GM19025 (cell line): ENCODE data around the gene KHDRBS2.

ENCODE experiments used
- ATAC-seq: cut with Tn5 transposase; IDR thresholded peaks from one replicate; pipeline ENCODE4 v1.9.1; 2021; ENCODE audit warnings: mild to moderate bottlenecking, low read depth, moderate library complexity; ENCODE audit not compliant: unreplicated experiment

Gene KHDRBS2

DNA sequence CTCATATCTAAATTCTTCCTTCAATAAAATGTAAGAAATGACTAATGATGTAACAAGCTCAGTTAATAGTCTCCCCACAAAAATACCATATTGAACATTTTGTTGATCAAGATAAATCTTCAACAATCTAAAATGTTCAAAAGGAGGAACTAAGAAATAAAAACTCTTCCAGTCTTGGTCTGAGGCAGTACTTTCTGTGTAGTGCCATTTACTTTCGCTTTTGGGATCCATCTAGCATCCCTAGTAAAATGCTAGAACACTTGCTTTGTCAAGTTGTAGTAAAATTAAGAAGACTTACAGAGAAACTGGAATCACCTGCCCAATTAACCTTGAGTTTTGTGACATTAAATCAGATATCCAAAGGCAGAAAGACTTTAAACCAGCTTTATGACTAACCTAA lies 246.4 kb downstream of the KHDRBS2 start:
- no peak for ATAC-seq

DNA sequence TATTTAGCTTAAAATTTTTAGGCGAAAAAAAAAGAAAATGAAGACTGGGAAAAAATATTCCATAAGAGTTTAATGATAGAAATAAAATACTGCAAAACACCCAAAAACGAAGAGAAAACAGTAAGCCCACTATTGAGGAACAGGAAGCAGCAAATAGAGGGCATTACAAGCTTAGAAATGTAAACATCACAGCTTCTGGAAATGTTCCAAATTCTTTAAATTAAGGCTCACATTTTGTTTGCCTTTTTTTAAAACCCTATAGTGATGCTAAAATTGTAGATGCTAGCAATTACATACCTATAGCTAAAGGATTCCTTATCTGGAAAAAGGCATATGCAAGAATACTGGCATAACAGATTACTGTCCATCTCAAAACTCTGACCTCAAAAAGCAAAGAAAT lies 248.6 kb downstream of the KHDRBS2 start:
- ATAC-seq = no peak

DNA sequence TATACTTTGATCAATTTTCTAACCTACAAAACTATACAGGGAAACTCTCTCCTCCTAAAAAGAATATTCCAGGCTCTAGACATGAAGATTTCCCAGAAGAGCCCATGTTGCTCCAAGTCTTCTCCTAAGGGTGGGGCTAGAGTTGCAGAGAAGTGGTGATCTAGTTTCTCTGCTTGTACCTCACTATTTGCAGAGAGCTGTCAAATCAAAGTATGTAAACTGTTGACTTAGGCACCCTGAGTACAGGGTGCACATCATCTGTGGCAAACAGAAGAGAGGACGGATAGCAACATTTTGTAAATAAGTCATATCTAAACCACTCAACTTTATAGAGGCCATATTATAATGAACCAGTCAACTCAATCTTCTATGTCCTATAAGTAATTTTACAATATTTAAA lies 250.1 kb downstream of the KHDRBS2 start:
- ATAC-seq = no peak

DNA sequence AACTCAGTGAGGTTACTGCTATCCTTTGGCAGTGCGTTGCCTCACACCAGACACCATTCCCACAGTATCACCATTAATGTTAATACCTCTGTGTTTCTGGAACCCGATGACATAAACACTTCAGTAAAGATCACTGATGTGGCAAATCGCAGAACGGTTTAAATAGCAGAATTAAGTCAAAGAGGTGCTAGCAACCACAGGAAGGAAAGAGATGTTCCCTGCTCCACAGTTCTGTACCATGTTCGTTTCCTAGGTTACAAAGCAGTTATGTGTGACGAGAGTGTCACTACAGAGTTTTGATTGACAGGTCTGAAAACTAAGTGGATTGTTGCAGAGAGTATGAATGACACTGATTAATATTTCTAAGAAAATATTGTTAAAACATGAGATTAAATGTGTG lies 272.3 kb downstream of the KHDRBS2 start:
- no peak for ATAC-seq

DNA sequence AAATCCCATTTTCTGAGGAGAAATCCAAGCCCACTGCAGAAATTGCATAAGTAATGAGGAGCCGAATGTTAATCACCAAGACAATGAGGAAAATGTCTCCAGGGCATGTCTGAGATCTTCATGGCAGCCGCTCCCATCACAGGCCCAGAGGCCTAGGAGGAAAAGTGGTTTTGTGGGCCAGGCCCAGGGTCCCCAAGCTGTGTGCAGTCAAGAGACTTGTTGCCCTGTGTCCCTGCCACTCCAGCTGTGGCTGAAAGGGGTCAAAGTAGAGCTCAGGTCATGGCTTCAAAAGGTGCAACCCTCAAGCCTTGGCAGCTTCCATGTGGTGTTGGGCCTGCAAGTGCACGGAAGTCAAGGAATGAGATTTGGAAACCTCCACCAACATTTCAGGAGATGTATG lies 276.6 kb downstream of the KHDRBS2 start:
- ATAC-seq = no peak

DNA sequence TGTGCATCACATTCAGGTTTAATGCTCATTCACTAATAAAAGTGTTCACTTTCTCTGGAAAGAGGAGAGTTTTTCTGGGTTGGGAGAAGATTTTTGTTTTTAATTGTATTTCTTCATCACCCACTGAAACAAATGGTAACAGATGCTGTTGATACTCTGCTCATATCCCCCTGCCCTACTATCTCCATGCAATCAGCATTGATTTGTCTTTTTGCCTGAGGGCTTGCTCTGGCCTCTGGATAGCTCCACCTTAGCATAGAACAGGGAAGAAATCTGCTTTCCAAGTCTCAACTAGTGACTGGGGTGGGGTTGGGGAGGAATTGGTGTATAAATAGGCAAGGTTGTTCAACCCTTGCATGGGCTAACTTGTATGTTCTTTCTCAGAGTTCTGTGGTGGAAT lies 296.4 kb downstream of the KHDRBS2 start:
- ATAC-seq = no peak

DNA sequence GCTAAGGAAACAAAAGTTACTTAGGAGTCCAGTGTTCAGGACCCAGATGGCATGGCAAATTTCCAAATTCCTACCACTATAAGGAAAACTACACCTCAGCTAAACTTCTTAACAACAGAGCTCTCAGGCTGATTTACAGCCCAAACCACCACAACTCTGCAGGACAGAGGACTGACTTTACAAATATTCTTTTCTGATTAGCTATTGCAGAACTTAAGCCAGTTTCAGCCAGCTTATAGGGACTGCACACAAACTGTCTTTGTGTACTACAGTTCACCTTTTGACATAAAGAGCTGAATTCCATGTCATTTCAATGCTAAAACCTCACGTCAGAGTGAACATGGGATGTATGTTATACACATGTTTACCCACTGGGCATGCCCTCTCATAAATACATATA lies 305.4 kb downstream of the KHDRBS2 start:
- ATAC-seq = no peak

DNA sequence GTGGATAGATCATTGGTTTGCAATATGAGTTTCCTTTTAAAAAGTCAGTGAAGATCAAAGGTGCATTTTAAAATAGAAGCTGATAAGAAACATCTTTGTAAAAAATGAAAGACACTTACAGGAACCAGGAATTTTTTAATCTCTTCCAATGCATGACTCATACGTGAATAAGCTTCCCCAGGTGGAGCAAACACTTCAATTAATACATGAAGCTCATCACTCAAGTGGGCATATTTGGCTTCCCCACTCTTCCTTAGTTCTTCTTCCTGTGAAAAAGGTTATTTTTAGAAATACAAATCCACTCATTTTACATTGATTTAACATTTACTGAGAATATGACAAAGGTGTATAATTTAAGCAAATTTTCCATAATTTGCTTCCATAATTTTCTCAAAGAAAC lies 308.1 kb downstream of the KHDRBS2 start:
- no peak for ATAC-seq

DNA sequence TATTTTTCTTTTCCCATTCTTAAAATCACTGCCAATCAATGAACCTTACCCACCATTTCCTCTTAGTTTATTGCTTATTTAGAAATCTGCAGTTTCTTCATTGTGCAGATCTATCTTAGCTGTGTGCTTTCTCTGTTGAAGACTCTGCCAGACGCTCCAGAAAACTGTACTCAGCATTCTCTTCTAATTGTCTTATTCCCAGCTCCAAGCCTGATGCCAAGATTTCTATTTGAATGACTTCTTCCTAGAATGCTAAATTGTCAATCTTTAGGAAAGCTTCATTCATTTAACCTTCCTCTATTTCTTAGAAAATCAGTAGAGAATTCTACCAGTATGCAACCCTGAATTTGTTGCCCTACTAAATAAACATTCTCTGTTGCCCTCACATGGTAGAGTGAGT lies 308.9 kb downstream of the KHDRBS2 start:
- ATAC-seq = no peak

DNA sequence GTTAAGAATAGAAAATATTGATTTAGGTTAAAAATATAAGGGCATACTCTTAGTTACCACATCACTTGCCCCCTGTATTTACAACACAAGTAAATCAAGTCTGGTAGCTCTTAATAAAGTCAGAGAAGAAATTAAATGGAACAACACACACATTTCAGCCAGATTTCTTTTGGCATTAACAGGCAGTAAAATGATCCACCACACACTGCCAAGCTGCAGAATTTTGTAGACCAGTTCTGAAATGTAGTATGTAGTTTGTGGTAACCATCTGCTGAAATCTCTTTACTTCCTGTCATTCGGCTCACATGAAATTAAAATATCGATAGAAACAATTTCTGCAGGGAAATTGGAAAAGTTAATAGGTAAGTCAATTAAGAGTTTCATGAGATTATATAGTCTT lies 326.8 kb downstream of the KHDRBS2 start:
- no peak for ATAC-seq

DNA sequence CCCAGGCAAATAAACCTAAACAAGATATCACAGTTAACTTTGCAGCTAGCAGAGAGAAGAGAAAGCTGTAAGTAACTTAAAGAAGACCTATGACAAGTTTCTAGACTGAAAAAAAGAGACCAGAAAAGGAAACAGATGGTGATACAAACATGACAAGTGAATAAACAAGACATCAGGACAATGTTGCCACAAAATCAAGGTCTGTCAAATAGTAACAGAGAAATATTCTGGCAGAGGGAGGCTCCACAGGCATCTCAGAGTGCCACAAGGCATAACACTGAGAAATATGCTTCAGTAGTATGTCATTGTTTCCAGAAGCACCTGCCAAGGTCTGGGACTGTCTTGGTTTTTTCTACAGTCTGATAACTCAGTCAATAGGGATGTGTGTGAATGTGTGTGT lies 332.2 kb downstream of the KHDRBS2 start:
- no peak for ATAC-seq

DNA sequence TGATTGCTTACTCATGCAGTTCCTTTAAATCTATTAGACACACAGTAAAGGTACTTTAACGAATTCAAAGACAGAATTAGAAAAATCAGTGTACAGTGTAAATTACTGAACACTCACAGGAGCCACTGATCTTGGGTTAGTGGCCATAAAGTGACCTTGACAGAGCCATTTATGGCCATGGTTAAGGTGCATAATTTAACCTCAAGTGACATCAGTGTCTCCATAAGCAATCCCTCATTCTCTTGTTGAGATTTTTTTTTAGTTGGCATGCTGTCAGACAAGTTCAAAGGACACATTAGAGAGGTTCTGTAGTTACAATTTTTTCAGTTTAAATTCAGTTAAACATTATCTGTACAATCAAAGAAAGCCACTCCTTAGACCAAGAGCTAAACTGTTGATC lies 334.4 kb downstream of the KHDRBS2 start:
- no peak for ATAC-seq

DNA sequence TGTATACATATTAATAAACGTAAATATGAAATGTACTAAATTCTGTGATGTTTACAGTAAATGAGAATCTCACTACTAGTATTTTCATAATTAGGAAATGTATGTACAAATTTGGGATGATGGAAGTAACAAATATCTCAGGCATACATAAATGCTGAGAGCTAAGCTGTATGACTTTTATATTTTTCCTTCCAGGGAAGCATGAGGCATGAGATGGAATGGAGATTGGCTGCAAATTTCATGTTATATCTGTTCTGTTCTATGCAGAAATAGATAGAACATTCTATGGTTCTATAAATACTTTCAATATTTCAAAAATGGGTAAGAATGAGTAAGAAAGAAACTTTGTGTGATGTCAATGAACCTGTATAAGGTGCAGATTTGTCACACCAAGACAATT lies 335.2 kb downstream of the KHDRBS2 start:
- no peak for ATAC-seq

DNA sequence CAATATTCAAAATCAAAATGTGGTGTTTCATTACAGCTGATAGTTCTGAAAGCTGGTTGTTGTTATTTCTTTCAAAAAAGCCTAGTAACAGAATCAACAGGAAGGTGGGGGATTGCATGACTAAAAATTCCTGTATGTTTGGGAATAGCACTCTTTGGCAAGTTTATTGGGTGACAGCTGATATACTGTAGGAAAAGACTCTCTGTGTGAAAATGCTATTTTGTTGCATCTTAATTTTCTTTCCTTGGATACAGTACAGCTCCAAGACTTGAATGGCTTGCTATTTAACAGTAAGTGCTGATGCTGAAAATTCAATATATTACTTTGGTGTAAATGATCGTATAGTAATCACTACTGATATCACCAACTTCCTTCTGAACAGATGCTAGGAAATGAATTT lies 336.1 kb downstream of the KHDRBS2 start:
- ATAC-seq = no peak

DNA sequence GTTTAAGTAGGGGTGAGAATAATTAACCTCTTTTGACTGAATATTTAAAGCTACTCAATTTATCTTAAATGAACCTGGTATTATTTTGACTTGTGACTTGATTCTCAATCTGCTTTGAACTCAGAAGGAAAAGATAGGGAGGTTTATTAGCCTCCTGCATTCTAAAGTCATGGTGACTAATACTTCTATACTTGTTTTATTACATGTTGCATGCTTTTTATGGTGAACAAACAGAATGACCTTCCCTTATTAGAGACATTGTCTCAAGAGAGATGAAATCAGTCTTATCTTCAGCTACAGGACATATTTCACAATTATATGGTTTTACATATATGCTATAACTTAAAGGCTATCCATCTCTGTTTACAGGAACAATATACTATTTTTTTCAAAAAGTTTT lies 336.9 kb downstream of the KHDRBS2 start:
- no peak for ATAC-seq

DNA sequence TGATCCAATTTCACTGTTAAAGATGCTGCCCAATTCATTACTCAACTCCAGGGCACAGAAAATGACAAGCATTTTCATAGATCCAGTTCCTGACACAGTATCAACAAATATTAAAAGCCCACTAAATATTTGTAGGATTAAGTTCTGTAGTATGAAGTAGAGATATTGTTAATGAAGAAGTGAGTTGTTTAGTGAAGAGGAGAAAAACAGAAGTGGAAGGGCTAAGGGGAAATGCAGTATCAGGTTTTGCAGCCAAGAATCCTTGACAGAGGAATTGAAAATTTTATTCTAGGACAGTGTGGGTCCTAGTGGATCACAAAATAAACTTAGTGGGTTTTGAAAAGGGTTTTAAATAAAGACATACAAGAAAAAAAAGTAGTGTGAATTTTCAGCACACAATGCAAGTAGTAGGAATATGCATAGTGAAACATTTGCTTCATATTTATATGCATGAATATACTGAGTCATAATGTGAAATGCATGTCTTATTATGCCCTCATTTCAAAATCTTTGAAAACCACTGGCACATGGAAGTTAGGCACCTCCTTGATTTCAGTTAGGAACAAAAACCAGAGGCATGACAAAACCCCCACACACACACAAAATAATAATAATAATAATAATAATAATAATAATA lies 338.6 kb downstream of the KHDRBS2 start:
- ATAC-seq = no peak

DNA sequence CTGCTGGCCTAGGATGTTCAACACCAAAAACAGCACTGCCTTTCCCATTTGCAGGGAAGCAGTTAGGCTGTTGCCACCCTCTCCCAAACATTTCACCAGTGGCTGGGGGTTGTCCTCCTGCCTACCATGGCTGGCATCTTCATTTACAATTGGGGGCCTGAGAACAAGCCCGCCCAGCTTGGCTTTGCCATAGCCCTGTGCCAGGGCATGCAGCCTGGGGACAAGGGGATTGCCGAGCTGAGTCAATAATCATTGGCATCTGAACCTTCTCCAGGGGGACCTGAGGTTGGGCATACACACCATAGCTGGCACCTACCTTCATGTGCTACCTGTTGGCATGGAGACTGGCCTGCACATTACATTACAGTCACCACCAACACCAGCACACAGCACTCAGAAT lies 345.1 kb downstream of the KHDRBS2 start:
- ATAC-seq = no peak

DNA sequence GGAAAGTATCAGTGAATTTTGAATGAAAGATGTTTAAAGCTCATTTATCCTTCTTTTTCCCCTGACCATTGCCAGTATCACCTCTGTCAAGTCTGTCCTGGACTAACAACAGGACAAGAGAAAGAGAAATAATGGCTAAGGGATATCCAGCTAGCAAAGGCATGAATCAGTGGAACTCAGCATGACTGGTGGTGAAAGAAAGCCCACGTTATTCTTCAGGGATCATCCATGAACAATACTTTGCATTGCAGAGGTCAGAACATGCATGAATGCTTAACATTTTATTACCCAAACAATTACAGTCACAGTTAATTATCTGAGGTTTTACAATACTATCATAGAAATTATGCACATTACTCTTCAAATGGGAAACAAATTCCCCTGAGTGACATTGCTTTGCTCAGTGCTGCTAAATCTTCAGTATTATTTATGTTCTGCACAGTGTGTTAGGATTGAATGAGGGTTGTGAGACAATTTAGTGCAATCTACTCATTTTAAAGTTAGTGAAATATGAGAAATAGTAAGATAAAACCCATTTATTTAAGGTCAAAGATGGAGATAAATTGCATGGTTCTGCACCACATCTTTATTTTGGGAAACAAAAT lies 350.7 kb downstream of the KHDRBS2 start:
- ATAC-seq = no peak

DNA sequence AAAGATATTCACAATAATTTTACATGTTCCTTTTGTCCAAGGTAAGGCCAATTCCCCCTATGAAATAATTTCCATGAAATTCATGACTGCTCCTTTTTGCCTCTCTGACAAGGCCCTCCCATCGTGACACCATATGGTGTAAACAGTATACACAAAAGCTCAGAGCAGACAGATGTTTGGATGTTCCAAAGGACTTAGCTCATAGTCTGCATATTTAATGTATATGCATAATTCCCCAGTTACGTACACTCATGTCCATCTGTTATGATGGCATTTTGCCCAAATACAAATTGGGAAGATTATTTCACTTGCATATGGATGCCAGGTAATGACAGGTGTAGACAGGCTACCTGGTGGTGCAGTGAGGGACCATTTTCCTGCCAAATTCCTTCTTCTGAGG lies 376.5 kb downstream of the KHDRBS2 start:
- ATAC-seq = no peak

DNA sequence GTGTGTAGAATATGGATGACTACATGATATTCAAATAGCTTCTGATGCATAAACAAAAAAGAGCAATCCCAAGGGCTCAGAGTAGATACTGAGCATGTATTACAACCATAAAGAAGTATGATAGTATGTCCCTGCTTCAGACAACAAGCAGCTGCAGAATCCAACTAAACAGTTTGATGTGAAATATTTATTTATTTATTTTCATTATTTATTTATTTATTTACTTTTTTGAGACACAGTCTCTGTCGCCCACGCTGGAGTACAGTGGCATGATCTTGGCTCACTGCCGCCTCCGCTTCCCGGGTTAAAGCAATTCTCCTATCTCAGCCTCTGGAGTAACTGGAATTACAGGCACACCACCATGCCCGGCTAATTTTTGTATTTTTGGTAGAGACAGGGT lies 384.3 kb downstream of the KHDRBS2 start:
- ATAC-seq = no peak

DNA sequence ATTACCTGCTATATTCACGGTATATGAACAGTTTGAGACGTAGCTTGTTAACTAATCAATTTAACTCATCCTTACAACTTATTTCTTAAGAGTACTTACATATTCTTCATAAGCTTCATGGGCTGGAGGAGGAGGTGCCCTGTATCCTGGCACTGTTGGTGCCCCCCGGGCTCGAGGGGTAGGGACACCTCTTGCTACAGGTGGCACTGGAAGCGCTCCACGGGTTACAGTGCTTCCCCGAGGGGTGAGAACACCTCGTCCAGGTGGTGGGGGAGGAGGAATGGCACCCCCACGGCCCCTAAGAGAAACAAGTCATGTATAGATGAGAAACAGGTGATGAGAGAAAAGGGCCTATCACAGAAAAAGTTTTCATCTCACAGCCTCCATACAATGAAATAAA lies 391.5 kb downstream of the KHDRBS2 start:
- no peak for ATAC-seq

DNA sequence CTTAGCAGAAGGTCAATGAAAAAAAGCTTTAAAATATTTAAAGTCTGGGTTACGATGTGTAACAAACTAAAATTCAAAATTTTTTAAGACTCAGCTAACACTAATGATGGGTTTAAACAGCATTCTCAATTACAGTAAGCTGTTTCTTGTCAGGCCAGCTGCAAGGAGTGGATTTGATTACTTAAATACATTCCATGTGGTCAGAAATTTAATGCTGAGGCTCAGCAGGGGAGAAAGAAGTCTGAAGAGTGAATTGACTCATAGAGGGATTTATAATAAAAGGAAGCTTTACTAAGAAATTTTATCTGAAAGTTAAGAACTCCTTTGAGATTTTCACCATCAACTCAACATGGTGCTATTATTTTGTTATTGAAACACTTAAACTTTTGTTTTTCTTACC lies 398.6 kb downstream of the KHDRBS2 start:
- no peak for ATAC-seq
